Gastroesophageal sphincter (tissue), 4 donors: ENCODE data around the gene GATAD2A. TPM values are rescaled to one million over a fixed set of nuclear protein-coding genes. Genes with fewer than 3 reads are reported as not detected.
A peak's percentile ranks its signal among the peaks of the same experiment; 100 is the strongest.

Experiments
- ATAC-seq: fragments of 150-250 bp; one replicate; pipeline ENCODE4 v1.9.1; 2016; ENCODE audit warnings: mild to moderate bottlenecking, moderate library complexity
- H3K27ac ChIP-seq, 4 donors: fragments of 200-600 bp; sonication (generic) in 3 of 4; 1 replicate in 3 of 4; 2 replicates in 1 of 4; pipeline ENCODE4 v1.5.1; 2016 to 2019
- H3K27me3 ChIP-seq: fragments of 200-600 bp; sonication (generic); one replicate; pipeline ENCODE4 v1.5.1; 2019
- H3K36me3 ChIP-seq, 2 donors: fragments of 200-600 bp; sonication (generic); one replicate each; pipeline ENCODE4 v1.5.1; 2019; ENCODE audit warnings: control low read depth in 1 of 2
- H3K4me1 ChIP-seq, 3 donors: fragments of 200-600 bp; sonication (generic); 1 replicate in 2 of 3; 2 replicates in 1 of 3; pipeline ENCODE4 v1.5.1; 2016 to 2019; ENCODE audit warnings: control low read depth in 2 of 3
- H3K4me3 ChIP-seq, 2 donors: fragments of 200-600 bp; sonication (generic); one replicate each; pipeline ENCODE4 v1.5.1; 2019; ENCODE audit warnings: mild to moderate bottlenecking in 1 of 2, moderate library complexity in 1 of 2
- H3K9me3 ChIP-seq, 3 donors: fragments of 200-600 bp; sonication (generic); one replicate each; pipeline ENCODE4 v1.5.1; 2017 to 2019; ENCODE audit warnings: control low read depth in 2 of 3
- CTCF ChIP-seq, 4 experiments: fragments of 200-600 bp in 2 of 4; fragments of 450-650 bp in 2 of 4; sonication (generic) in 1 of 4; IDR thresholded peaks; one replicate each; pipeline ENCODE4 v1.5.1; 2017 to 2019; ENCODE audit warnings: antibody characterized with exemption in 4 of 4, mild to moderate bottlenecking in 2 of 4, moderate library complexity in 2 of 4
- EP300 ChIP-seq: sonication (generic); formaldehyde crosslinking; IDR thresholded peaks from one replicate; pipeline ENCODE4 v1.6.1; 2017; ENCODE audit warnings: antibody characterized with exemption, mild to moderate bottlenecking
- POLR2A ChIP-seq, 2 donors: fragments of 450-650 bp; IDR thresholded peaks; one replicate each; pipeline ENCODE4 v1.6.1; 2017; ENCODE audit warnings: antibody characterized with exemption in 2 of 2, mild to moderate bottlenecking in 2 of 2, moderate library complexity in 1 of 2
- POLR2AphosphoS5 ChIP-seq: sonication (generic); formaldehyde crosslinking; IDR thresholded peaks from one replicate; pipeline ENCODE4 v1.6.1; 2017; ENCODE audit warnings: antibody characterized with exemption
- WGBS, 2 donors: methylation state at CpG; one replicate each; pipeline ENCODE4 v1.1.5; 2018; ENCODE audit warnings: low coverage in 1 of 2; 5-methylcytosine and 5-hydroxymethylcytosine counted together
- total RNA-seq, 4 donors: library from RNA; depleted of rRNA; stranded (reverse); fragments of >200 nt; gene quantifications; one replicate each; pipeline ENCODE4 v1.1.0, GENCODE V29; 2016

GATAD2A gene
- total RNA-seq, 4 donors from 2014 or later: 30.9 to 69.0 (median 36.6) TPM

- TF ChIP-seq CTCF (IDR thresholded peaks at IDR 0.05): no peak
- no peak for TF ChIP-seq POLR2AphosphoS5
- no peak for TF ChIP-seq EP300
- no peak for TF ChIP-seq POLR2A (IDR thresholded peaks at IDR 0.05)
- Histone ChIP-seq H3K4me1 (peaks cover 0 to 51% (median 22%) of the 10 kb centered on the region in 3 donors), H3K4me3 (no peak overlapping the region), H3K27ac (no peak overlapping the region), H3K36me3 (peaks cover 0 to 16% of the 10 kb centered on the region in 2 donors), H3K27me3 (no peaks in the 10 kb centered on the region), H3K9me3 (no peaks in the 10 kb centered on the region)
- 77 to 92% methylated on average over 2 to 3 of the region's 15 CpGs for WGBS, 2 donors
- ATAC-seq: no peak
Measured at GRCh38 chr19:19485161-19485997, 79.9 kb downstream of the GATAD2A start.

DNA sequence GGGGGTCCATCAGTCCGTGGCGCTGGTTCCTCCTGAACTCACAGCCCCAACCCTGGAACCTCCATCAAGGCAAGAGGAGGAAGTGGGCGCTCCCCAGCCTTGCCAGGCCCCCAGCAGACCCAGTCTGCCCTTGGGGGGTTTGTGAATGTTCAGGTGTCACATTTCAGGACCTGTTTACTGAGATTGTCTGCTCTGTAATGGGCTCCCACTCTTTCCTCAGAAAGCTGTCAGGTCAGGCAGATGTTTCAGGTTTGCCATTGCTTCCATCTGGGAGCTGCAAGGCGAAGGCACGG lies 80.5 kb downstream of the GATAD2A start:
- no peak for ATAC-seq
- no peak overlapping the region for H3K4me3 ChIP-seq
- no peaks in the 10 kb centered on the region for H3K9me3 ChIP-seq
- H3K36me3 ChIP-seq: peaks cover 0 to 12% of the 10 kb centered on the region in 2 donors
- WGBS, 2 donors: 100% methylated on average over 1 of the region's 5 CpGs; no CpG with 5 or more reads in 1 of the 2 donors
- no peak overlapping the region for H3K27ac ChIP-seq
- H3K27me3 ChIP-seq: no peaks in the 10 kb centered on the region
- H3K4me1 ChIP-seq: peaks cover 0 to 57% (median 22%) of the 10 kb centered on the region in 3 donors
- no peak for TF ChIP-seq EP300
- TF ChIP-seq CTCF (IDR thresholded peaks at IDR 0.05): no peak
- no peak for TF ChIP-seq POLR2AphosphoS5
- TF ChIP-seq POLR2A (IDR thresholded peaks at IDR 0.05): no peak

GRCh38 chr19:19486343-19487076 lies 81.0 kb downstream of the GATAD2A start:
- Histone ChIP-seq H3K4me1 (peaks cover 0 to 58% (median 22%) of the 10 kb centered on the region in 3 donors), H3K36me3 (peaks cover 0 to 7% of the 10 kb centered on the region in 2 donors), H3K4me3 (no peak overlapping the region), H3K9me3 (no peaks in the 10 kb centered on the region), H3K27me3 (no peaks in the 10 kb centered on the region), H3K27ac (no peak overlapping the region)
- no peak for ATAC-seq
- 40 to 80% methylated on average over 1 of the region's 15 CpGs for WGBS, 2 donors
- no peak for TF ChIP-seq POLR2A (IDR thresholded peaks at IDR 0.05)
- TF ChIP-seq EP300: no peak
- no peak for TF ChIP-seq CTCF (IDR thresholded peaks at IDR 0.05)
- TF ChIP-seq POLR2AphosphoS5: no peak

DNA sequence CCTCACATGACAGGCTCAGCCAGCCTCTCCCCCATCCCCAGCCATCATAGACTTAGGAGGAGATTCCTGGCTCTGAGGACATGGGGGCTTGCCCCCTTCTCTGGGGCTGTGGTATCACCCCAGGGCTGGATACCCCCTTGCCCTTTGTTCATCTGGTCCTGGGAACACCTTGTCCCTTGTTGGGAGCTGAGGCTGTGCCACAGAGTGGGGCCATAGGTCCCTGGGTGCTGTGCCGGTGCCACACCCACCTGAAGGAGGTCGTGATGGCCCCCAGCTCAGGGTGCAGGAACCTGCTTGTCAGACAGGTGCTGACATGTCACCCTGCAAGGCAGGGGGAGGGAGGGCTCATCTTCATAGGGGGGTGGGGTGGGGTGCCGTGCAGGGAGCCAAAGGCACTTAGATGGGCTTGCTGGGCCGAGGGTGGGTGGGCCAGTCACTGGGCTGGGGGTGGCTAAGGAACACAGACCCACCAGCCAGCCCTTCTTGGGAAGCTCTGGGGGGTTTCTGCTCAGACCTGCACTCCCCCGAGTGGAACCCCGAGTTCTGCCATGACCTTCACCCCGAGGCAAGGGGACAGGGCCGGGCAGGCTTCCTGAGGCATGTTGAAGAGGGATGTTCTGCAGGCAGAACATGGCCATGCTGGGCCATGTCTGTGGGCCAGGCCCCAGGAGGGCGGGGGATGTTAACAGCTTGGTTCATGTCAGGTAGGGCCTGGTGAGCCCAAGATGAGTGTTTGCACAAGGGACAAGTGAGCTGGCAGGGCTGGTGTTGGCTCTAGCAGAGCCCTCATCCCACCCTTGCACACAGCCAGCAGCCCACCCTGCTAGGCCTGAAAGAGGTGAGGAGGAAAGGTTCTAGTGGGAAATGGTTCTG lies 81.8 kb downstream of the GATAD2A start:
- TF ChIP-seq CTCF (IDR thresholded peaks at IDR 0.05) (no peak), POLR2A (IDR thresholded peaks at IDR 0.05) (no peak), POLR2AphosphoS5 (no peak)
- Histone ChIP-seq H3K4me1 (peaks cover 0 to 58% (median 22%) of the 10 kb centered on the region in 3 donors), H3K9me3 (no peaks in the 10 kb centered on the region), H3K4me3 (no peak overlapping the region), H3K36me3 (peaks cover 0 to 9% of the 10 kb centered on the region in 2 donors), H3K27ac (peak overlapping the region in 1 of 4 donors; percentile 75), H3K27me3 (no peaks in the 10 kb centered on the region)
- ATAC-seq: no peak
- WGBS, 2 donors: 48 to 60% methylated on average over 2 to 3 of the region's 9 CpGs
